Posterior cingulate gyrus (tissue), 11 donors: ENCODE results near the gene ACADVL.

Source experiments
- DNase-seq, 10 donors: peaks; one replicate each; pipeline versions ENCODE4 v3.0.0 to v3.0.0-alpha.2; 2020 to 2021; ENCODE audit warnings: mixed read lengths in 3 of 10
- intact Hi-C: fragments of 100-400 bp; cut with DNase I; formaldehyde crosslinking; loops from one replicate; pipeline ENCODE4 v1.15.1; 2023

The ACADVL gene

DNA sequence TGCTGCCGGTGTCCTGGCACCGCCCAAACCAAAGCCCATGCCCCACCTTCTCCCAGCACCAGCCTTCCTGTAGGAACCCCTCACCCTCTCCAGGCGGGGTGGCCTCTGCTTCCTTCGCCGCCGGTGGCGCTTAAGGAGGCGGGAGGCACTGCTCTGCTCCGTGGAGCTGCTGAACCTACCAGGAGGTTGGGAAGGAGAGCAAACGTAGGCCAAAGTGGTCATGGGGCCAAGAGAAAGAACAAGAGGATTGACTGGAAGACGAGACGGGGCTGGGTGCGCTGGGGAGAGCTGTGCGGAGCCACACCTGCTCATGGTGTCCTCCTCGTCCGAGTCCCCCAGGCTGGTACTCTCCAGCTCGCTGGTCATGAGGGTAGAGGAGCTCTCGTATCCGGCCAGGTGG, 9.8 kb downstream of the ACADVL start:
- DNase-seq, result peak in 2 of 10 donors; percentile 6 to 70
- intact Hi-C loops, result no loop called here

DNA sequence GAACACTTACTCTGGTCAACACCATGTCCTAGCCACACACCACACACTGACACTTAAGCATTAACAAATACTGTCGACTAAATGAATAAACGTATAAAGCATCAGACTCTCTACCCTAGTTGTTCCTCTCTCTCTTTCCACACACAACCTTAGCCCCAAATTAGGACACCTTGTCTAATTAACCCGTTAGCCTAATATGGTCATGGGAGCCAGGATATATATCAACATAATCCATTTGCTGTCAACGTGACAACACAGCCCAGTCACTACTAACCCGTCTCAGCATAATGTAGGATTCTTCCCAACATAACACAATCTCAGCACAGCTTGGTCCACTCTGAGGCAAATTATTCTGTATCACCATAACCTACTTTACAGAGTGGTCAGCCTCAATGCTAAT, 12.4 kb downstream of the ACADVL start:
- no peak for DNase-seq
- intact Hi-C loops, result no loop called here

DNA sequence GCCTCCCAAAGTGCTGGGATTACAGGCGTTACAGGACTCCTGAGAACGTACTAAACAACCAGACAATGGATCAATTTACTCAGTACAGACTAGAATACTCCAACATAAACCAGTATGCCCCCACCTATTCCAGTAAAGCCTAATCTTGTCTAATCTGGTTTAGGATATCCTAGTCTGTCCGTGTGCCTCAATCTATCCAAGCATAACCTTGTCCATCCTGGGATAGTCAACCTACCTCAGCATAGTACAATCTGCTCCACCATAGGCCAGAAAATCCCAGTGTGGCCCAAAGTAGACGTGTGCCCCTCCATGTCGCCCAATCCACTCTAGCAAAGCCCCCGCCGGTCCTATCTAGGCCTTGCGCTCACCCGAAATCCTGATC, 14.0 kb downstream of the ACADVL start:
- intact Hi-C loops, result no loop called here
- DNase-seq, result peak in 1 of 10 donors; percentile 9

DNA sequence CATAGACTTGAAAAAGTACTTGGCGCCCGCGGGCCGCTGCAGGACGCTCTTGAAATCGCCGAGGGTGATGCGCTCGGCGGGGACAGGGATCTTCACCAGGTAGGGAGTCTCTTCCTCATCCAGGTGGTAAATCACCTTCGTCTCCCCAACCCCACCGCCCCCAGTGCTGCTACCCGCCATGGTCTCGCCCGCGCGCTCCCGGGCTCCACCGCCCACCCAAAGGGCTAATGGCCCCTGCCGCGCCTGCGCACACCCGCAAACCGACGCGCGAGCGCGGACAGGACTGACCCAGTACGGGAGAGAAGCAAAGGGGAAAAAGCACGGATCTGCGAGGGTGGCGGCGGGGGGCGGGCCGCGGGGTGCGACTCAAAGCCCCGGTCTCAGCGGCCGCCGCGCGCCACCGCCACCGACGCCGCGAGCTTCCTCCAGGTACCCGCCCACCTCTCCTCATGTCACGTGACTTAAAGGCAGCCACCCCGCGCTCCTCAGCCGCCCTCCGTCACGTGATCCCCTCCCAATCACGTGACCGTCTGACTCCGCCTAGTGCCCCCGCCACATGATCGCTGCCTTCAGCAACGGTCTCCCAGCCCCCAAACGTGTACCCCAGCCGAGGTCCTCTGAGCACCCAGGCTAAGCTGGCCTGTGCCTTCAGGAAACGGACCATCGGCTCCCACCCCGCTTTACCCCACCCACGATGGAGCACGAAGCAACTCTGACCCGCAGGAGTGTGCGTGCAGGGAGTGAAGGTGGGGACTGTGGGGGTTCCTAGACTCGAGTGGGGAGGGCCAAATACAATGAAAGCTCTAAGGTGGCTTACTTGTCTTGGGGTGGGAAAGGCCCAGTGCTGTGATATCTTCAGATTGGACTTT, 14.6 kb downstream of the ACADVL start, which contains the start of gene DVL2:
Gene DVL2 (minus strand): TSS at position 435 of the 869 bp plus-strand sequence. CDS start 255 bp downstream, at position 180.
- peak; percentile 94 to 99 (median 96) for DNase-seq
- intact Hi-C loops, result no loop called here

DNA sequence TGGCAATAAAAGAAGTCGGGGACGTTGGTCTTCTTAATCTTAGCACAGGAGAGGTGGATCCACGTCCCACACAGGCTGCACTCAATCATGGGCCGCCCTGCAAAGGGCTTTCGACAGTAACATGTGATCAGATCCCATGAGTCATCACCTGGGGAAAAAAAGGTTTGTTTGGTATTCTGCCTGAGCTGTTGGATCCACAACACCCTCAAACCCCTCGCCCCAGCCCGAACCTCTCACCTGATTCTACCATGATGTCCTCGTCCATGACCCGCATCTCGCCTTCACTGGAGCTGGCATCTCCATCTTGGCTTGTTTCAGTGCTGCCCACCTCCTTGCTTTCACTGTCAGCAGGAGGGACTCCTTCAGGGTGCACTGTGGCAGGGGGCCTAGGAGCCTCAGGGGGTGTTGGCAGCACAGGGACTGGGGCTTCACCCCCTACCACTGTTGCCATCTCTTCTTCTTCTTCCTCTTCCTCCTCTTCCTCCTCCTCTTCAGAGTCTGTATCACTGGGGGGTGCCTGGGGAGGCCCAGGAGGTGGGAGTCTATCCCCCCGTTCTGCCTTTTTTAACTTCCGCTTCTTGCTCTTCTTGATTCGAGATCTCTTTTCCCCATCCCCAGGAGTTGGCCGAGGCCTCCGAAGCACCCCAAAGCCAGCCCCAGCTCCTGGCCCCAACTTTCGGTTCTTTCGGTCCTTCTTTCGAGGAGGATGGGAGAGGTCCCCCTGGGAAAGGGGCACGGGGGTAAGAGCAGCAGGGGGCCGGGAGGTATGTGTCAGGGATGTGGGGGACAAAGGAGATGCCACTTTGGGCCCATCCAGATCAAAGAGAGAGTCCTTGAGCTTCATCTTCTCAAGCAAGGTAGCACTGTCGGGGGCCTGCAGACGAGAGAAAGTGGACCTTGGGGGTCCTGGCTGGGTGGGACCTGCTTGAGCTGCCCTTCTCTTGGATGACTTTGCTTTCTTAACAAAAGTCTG, 16.2 kb downstream of the ACADVL start:
- intact Hi-C loops, result no loop called here
- DNase-seq, result peak in 3 of 10 donors; percentile 60 to 78 (median 62)

DNA sequence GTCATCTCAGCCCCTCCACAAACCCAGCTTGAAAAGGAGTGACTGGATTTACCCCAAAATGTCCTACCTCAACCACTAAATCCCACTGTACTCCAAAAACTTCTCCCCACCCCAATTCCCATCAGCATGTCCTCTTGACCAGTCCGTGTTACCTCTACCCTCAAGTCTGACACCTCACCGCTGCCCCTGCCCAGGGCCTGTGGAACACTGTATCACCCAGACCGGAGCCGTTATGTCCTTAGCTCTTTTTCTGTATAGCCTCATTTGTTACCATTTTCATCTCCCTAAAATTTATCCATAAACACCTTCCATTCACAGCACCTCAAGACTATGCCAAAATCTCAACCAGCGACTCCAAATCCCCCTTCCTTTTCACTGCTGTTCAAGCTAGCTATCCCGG, 17.1 kb downstream of the ACADVL start:
- intact Hi-C loops, result no loop called here
- DNase-seq, result peak in 3 of 10 donors; percentile 7 to 64 (median 20)

DNA sequence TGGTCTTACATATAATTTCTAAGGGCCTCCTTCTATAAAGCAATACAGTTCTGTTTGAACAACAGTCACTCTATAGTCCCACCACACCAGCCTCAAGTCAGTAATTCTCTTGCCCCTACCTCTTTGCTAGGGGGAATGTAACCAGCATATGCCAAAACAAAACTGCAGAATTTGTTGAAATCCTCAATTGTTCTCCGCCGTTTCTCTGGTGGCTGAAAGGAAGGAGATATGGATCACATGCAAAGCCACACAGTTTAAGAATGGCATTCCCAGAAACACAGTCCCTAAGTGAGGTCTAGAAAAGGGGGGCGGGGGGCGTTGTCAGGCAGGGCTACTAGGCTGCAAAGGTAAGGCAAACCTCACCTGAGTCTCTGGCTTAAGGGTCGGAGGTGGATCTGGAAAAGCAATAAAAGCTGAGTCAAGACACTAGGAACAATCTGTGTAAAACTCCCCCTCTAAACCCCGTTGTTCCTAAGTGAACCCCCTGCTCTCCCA, 17.6 kb downstream of the ACADVL start:
- DNase-seq, result peak in 1 of 10 donors; percentile 2
- intact Hi-C loops, result no loop called here

DNA sequence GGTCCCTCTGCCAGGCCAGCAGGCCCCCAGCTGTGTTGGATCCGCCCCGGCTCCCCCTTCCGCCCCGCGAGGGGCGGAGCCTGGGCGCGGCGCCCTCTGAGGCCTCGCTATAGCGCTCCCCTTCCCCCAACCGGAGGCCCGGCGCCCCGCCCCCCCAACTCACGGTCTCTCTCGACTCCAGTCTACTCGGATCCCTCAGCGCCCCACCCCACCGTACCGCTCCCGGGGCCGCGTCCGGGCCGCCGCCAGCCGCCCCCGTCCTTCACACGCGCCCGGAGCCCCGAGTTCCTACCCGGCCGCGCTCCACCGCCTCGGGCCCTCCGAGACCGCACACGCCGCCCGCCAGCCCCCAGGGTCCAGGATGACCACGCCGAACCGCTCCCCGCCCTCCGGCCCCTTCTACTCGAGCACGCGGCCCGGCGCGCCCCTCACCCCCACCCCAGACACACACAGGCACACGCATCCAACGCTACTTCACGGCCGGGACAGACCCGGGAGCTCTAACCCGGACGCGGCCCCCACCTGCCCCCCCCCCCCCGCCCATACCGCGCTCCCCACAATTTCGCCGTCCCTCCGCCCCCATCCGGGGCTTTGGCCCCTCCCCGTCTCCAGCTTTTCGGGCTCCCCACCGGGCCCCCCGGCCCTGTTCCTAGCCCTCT, 18.2 kb downstream of the ACADVL start:
- intact Hi-C loops, result no loop called here
- peak; percentile 56 to 91 (median 62) for DNase-seq

DNA sequence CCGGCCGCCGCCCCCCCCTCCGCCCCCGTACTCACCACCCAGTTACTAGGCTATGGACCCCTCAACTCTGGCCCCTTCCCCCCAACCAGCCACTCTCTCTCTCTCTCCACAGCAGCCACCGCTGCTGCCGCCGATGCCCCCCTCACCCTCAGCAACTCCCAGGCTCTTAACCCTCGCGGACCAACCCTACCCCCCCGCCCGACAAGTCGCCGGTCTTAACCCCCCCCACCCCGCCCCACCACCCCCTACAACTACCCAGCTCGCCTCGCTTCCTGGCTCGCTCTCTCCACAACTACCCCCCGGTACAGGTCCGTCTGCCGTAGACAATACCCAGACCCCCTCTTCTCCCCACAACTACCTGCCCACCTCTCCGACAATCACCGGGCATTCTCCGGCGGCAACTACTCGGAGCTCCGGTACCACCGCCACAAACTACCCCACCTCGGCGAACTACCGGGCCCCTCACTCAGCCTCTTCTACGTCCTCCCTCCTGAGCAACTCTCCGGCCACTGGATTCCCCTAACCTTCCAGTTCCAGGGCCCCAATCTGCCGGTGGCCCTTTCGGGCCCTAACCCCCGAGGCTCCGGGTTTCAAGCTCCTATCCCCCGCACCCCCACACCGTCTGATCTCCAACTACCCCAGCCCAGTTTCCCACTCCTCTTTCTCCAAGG, 18.8 kb downstream of the ACADVL start:
- DNase-seq, result peak in 3 of 10 donors; percentile 70 to 81 (median 80)
- intact Hi-C loops, result no loop called here

DNA sequence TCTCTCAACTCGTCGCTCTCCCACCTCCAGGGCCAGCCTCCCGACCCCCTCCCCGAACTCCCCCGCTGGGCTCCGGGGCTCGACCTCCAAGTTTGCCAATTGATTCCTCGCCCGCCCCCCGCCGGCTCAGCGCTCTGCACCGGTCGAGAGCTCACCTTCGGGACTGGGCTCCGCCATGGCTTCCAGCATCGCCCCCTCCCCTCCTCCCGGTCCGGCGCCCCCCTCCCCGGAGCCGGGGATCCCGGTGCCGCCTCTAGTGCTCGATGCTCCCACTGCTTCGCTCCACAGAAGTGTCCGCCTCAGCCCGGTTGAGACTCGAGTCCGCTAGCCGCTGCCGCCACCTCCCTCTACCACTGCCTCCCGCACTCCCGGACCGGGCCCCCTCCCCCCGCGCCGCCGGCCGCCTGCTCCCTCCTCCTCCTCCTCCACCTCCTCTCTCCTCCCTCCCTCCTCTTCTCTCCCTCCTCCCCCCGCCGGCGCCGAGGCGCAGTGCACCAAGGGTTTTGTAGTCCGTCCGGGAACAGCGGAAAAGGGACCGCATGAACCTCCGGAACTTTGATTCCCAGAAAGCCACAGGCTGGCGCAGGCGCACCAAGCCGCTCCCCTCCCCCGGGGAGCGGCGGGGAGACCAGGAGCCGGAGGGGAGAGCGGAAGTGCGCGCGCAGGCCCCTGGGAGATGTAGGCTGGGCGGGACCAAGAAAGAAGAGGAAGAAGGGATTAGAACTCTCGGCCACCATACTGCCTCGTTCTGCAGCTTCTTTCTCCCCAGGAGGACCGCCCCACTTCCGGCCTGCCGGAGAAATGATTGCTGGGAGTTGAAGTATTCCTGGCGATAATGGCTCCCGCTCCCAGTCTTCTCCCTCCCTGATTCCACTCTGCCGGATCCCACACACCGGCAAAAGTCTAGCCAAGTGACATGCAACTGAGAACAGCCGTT, 19.6 kb downstream of the ACADVL start, which contains the start of gene PHF23:
Gene PHF23 (minus strand): TSS at position 367 of the 937 bp plus-strand sequence. CDS start 178 bp downstream, at position 189.
- peak; percentile 97 to 100 (median 99) for DNase-seq
- intact Hi-C loops, result no loop called here

DNA sequence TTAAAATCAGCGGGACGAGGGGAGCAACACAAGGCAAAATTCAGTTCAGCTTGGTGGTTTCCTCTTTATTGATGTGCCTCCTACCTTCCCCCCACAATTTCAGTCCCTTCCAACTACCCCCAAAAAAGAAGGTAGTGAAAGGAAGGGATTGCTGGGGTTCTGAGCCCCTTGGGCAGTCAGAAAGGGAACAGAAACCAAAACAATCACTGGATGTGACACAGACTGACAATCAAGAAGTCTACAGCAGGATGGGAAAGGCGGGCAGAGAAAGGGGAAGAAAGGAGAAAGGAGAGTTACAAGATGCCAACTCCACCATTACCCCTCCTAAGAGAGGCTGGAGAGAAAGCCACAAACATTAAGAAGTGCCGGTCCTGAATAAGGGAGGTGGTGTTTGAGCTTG, 20.6 kb downstream of the ACADVL start:
- DNase-seq, result peak in 1 of 10 donors; percentile 25
- intact Hi-C loops, result no loop called here

DNA sequence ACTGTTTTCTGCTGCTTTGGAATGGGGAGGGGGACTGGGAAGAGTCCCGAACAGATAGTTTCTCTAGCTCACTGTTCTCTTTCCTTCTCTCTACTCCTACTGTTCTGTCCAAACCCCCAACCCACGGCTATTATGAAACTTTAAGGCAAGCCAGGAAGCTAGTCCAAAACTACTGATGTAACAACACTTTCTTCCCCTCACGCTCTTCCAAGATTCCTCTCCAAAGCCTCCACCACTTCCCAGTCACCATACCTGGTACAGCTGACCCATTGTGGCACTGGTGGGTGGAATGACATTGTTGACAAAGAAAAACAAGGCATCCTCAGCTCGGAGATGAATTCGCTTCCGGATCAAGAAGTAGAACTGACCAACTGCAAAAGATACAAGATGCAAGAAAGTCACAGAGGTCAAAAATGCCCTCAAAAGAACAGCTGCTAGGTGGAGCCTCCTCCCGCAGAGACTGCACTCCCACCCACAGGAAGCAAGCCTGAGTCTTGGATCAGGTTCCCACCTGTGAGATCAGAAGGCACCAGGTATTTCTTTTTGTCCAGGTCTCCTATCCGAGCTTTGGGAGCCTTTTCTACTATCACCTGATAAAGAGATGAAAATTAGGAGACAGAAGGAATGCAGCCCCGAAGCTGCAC, 21.5 kb downstream of the ACADVL start:
- DNase-seq, result no peak
- intact Hi-C loops, result no loop called here

DNA sequence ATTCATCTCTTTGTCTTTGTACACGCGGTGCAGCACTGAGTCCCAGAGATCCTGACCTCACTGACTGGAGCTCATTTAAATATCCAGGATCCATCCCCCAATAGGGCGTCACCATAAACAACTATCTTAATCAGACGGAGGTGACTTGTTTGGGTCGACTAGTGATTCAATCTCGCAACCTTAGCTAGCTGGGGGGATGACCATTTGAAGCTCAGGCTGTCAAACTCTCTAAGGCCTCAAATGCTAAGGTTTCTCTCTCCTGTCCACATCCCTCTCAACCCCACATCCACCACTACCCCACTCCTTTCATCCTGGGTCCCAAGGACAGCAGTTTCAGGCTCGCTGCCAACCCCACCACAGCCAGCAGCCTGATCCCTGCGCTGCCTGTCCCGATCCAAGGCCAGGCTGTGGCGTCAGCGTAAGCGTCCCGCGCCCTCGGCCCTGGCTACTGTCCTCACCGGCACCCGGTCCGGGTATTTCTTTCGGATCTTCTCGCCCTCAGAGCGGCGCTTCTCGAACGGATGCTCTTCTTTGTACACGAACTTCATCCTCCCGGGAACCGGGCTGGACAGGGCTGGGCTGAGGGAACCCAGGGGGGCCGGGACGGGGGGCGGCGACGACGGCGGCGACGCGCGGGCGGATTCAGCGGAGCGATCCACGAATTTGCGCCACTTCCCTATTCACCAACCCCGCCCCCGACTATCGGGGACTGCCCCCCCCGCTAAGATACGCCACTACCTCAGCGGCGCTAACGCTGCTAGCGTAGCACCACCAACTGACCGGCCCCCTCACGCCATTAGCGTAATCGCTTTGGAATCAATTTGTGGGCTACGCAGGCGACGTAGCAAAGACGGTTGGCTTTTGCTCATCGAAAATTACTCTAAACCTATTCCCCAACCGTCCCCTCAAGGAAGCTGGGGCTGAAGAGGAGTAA, 22.3 kb downstream of the ACADVL start, which contains the start of gene GABARAP:
Gene GABARAP (minus strand): TSS at position 667 of the 934 bp plus-strand sequence. CDS start 119 bp downstream, at position 548.
- intact Hi-C loops, result no loop called here

DNA sequence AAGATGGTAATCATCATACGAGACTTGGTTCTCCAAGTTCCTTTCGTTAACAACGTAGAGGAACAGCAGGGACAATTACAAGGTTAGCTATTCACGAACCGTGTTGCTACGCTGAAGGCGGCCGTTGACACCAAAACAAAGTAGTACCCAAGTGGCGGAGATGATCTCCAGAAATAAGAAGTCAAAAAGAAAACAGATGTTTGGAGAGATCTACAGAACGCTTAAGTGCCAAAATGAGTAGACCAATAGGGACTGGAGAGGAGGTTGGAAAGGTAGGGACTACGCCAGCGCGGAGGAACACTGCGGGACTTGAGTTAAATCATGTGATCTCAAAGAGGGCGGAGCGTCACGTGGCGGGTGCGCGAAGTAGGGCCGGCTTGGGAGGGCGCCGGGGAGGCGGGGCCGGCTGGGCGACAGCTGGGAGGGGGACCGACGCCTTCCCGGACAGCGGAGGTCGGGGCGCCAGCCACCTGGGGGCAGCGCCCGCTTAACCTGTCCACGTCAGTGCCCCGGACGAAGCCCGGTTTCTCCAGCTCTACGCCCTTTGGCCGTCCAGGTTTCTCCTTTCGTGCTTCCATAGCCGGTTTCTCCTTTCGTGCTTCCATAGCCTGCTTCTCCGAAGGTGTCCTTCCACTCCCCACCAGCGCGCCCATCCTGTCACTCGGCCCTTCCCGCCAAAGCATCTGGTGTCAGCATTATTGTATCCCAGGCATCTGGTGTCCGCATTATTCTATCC, 23.1 kb downstream of the ACADVL start:
- DNase-seq, result peak; percentile 89 to 99 (median 92)
- intact Hi-C loops, result loop anchor here (1.0 kb wide), 1 partner anchor 8 kb away; the partner anchor contains the start of gene CTDNEP1

More for the DNA sequence above, 22.3 kb downstream of the ACADVL start, which contains the start of gene GABARAP:
- peak; percentile 89 to 98 (median 94) for DNase-seq

DNA sequence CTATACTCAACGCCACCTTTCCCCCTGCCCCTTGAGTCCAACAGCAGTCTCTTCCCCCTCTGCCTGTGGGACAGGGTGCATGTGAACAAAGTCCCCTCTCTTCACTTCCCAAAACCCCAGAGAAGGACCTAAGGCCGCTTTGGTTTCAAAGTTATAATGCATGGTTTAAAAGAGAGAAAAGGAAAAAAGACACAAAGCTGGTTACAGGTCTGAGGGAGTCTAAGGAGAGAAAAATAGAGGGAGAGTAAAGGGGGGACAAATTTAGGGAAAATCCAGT, 23.7 kb downstream of the ACADVL start:
- DNase-seq, result no peak
- intact Hi-C loops, result loop anchor here (1.0 kb wide), 1 partner anchor 8 kb away; the partner anchor contains the start of gene CTDNEP1

DNA sequence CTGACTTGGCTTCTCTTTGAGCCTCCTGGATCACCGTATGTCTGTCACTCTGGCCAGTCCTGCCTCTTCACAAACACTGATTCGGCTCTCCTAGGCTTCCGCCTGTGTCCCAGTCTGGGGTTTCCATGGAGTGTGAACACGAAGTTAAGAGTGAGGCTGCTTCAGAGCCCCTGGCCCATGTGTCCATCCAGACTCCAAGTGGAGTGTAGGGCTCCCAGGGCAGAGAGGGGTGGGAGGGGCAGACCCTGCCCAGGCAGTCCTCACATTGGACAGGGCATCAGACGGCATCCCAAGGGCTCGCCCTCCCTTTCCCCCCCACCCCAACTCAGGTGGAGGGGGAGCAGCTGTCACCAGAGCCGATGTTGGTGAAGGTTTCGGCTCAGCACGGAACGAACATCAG, 24.1 kb downstream of the ACADVL start:
- intact Hi-C loops, result loop anchor here (1.0 kb wide), 1 partner anchor 7 kb away; the partner anchor contains the start of gene CTDNEP1
- DNase-seq, result peak in 2 of 10 donors; percentile 34 to 64
